ENCODE results near the gene PWP1.
A peak's percentile ranks its signal among the peaks of the same experiment; 100 is the strongest.

- TF ChIP-seq CTCF (IDR thresholded peaks at IDR 0.05; ENCODE audit: poor library complexity): peak; percentile 44
- TF ChIP-seq EZH2 (IDR thresholded peaks at IDR 0.05; ENCODE audit: borderline replicate concordance): no peak
- TF ChIP-seq EZH2phosphoT487 (IDR thresholded peaks at IDR 0.05; ENCODE audit: low read depth, severe bottlenecking, unreplicated experiment): no peak
Measured at GRCh38 chr12:107670999-107671643, 14.5 kb upstream of the PWP1 start.

Measured in hepatocyte (in vitro differentiated cells).